Stimulated activated CD8-positive, alpha-beta memory T cell treated with anti-CD3 and anti-CD28 coated beads, Interleukin-12 subunit alpha, Interleukin-12 subunit beta, amount 100 ng/mL, for 1 hour (primary cell): Measurements from ENCODE around the gene ARRDC4.

Experiments
- DNase-seq: peaks from one replicate; pipeline ENCODE4 v3.0.0-alpha.2; 2020; ENCODE audit warnings: low read depth

ARRDC4 gene, protein sequence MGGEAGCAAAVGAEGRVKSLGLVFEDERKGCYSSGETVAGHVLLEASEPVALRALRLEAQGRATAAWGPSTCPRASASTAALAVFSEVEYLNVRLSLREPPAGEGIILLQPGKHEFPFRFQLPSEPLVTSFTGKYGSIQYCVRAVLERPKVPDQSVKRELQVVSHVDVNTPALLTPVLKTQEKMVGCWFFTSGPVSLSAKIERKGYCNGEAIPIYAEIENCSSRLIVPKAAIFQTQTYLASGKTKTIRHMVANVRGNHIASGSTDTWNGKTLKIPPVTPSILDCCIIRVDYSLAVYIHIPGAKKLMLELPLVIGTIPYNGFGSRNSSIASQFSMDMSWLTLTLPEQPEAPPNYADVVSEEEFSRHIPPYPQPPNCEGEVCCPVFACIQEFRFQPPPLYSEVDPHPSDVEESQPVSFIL

DNA sequence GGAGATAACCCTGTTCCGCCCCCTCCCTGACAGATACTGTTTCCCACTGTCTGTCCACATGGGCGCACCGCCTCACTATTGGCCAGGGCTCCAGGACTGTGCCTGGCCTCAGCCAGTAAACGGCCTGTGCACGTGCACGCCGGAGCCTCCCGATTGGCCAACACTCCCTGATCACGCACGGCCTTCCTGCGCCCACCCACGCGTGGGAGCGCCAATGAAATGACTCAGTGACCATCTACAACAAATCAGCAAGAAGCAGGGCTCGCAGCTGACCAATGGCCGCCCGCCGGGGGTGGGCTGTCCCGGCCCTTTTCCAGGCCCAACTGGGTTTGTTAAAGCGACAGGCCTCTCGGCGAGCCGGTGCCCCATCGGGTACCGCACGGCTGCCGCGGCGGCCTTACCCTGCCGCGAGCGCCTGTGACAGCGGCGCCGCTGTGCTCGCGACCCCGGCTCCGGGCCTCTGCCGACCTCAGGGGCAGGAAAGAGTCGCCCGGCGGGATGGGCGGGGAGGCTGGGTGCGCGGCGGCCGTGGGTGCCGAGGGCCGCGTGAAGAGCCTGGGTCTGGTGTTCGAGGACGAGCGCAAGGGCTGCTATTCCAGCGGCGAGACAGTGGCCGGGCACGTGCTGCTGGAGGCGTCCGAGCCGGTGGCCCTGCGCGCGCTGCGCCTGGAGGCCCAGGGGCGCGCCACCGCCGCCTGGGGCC is at the start of gene ARRDC4:
TSS of gene ARRDC4 (plus strand) at position 340 of the 703 bp plus-strand sequence. CDS start at position 499, 159 bp downstream.
- peak; percentile 96 for DNase-seq

GRCh38 chr15:97914711-97915110 is 45.8 kb upstream of the ARRDC4 start:
- DNase-seq: no peak

- no peak for DNase-seq
Observed at GRCh38 chr15:97915261-97915660, 45.2 kb upstream of the ARRDC4 start.

- DNase-seq: no peak
Observed at GRCh38 chr15:97921296-97921865, 39.1 kb upstream of the ARRDC4 start.

DNA sequence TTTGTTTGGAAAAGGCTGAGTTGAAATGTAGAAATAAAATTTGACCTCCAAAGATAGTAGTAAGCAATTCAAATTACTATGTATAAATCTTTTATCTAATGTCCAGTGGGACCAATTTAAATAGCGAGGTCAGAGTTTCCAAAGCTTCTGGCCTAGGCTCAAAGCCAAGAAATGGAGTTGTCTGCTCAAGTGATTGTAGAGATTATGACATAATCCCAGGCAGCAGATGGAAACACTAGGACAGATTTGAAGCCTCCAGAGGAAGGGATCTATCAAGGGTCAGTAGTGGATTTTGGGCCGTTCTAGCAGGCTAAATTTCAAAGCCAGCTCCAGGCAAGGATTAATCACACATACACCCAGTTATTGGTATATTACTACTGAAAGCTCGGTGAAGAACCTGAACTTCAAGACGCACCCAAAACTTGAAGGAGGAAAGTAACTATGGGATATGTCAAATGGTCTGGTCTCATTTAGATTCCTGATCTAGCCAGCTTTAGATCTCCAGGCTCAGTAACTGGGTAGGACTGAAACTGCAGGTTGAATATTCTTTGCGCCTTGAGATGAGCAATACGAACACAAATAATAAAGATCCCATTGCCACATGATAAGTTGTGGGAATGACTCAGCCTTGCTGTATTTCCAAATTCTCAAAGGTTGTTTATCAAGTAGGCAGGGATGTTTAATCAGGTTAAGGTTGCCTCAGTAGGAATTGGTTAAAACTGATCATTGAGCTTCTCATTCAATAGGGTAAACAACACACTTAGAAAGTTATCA is 30.9 kb upstream of the ARRDC4 start:
- DNase-seq: no peak

DNA sequence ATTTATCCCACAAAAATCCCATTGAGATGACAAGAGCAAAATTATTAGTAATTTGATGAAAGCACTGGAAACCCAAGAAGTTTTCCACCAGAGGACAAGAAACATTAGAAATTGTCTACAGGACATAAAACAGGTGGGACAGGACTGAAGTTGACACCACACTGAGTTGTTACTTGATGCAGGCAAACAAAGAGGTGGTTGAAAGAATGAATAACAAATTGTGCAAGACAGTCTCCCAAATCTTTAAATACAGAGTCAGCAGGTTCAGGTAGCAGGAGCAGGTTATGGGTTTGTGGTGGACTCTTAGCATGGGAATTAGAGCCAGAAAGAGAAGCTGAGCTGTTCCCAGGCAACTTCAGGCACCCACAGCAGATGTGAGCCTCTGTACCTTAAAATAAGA is 30.3 kb upstream of the ARRDC4 start:
- no peak for DNase-seq

- DNase-seq: no peak
Observed at GRCh38 chr15:97931314-97931713, 29.2 kb upstream of the ARRDC4 start.

DNA sequence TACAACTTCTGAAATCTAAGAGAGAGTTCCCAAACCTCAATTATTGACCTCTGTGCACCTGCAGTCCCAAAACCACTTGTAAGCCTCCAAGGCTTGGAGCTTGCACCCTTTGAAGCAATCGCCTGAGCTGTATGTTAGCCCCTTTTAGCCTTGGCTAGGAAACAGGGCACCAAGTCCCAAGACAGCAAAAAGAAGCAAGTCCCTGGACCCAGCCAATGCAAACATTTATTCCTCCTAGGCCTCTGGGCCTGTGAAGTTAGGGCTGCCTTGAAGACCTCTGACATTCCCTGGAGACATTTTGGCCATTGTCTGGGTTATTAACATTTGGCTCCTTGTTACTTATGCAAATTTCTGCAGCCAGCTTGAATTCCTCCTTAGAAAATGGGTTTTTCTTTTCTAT is 26.9 kb upstream of the ARRDC4 start:
- DNase-seq: no peak

DNA sequence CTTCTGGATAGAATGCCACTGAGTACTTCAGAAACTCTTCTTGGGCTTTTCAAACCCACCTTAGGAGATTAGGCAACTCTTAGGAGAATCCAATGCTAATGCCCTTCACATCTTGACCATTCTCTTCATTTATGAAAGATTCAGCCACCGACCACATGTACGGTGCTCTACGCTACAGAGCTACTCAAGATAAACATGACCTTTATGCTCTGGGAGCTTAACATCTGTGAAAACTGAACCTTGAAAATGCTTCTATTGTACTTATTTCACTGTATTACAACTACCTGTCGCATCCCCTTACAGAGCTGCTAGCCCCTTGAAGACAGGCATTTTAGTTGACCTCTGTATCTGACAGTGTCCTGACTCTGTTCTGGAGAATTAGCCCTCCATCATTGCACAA is 19.5 kb upstream of the ARRDC4 start:
- DNase-seq: no peak

DNA sequence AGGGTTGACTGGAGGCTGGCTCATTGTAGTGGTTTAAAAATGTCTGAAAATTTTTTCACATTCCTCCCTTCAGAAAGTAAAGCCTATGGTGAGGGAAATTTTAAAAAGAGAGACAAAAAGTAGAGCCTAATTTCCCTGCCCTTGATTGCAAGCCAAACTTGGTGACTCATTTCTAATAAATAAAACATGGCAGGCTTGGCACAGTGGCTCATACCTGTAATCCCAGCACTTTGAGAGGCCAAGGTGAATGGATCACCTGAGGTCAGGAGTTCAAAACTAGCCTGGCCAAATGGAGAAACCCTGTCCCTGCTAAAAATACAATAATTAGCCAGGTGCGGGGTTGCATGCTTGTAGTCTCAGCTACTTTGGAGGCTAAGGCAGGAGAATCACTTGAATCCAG is 18.9 kb upstream of the ARRDC4 start:
- DNase-seq: no peak

DNA sequence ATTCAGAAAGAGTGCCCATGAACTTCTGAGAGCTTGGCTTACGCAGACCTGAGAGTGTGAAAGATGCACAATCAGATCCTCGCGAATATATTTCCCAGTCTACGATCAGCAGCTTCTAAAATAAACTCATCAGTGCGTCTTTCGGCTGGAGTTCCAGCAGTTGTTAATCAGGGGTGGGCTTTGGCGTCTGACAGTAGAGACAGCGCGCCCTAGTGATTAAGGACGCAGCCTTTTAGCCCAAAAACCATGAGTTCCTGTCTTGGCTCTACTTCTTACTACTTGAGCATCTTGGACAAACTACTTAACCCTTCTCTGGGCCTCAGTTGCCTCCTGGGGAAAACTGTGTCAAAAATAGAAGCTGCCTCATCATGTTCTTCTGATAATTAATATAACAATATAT is 15.8 kb upstream of the ARRDC4 start:
- no peak for DNase-seq

DNA sequence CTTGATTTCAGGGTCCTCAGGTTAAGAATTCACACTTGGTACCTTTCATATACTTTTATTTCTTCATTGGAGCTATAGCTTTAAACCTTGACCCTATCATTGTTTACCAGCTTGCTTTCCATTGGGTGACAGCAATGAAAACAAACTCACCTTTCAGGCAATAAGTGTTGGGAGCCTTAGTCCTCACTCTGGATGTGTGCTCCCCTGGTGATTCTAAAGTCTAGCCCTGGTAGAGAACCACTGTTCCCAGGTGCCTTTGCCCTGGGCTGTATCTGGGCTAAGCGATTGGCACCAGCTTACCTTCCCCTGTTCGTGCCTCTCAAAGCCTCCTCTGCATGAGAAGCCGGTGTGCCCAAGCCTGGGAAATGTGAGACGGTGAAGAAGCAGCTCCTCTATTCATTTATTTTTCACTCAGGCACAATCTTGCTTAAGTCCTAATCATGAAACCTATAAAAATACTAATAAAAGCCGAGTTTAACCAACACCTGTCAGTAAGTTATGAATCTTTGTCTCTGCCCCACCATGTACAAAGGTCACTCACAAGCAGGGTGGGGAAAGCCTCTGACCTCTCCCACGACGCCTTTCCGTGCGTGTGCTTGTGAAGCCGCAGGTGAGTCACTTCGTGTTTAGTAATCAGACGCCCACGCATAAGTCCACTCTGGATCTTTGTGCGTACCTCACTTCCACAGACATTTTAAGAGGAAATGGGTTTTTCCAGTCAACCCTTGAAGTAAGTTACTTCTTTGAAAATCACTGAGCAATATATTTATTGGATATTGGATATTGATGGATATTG is 12.8 kb upstream of the ARRDC4 start:
- DNase-seq: no peak

DNA sequence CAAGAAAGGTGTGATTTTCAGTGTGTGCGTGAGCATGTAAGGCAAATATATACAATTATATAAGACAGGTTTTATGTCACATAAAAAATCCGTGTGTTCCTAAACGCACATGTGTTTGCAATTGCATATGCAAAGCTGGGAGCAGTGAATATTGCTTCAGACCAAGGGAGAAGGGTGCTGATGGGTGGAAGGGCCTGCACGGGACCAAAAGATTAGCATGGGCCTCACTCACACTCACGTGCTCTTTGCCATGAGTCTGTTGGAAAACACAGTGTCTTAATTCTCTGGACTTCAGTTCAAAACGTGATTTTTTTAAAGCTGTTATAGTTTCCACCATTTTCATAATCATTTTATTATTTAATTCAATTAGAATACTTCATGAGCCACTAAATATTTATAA is 7.2 kb upstream of the ARRDC4 start:
- no peak for DNase-seq

GRCh38 chr15:97953748-97954147 is 6.8 kb upstream of the ARRDC4 start:
- no peak for DNase-seq

DNA sequence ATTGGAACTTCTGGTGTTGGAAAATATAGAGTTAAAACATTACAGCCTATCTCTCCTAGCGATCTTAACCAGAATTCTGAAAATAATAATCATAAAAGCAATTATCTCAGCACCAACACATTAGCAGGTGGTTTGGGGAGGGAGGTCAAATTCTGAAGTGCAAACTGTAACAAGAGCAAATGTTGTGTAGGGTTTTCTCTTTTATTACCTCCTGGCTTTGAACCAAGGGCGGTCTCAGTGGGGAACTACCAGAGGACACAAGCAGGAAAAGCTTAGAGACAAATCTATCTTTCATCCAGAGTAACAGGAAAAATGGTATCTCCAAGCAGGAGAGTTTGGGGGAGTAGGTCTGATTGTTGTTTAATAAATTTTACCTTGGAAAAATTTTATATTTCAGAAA is 5.5 kb upstream of the ARRDC4 start:
- DNase-seq: no peak

DNA sequence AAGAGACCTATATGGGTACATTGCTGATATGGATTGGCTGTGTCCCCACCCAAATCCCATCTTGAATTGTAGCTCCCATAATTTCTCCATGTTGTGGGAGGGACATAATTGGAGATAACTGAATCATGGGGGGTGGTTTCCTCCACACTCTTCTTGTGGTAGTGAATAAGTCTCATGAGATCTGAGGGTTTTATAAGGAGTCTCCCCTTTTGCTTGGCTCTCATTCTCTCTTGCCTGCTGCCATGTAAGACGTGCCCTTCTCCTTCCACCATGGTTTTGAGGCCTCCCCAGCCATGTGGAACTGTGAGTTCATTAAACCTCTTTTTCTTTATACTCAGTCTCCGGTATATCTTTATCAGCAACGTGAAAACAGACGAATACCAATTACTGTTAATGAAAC is 5.0 kb upstream of the ARRDC4 start:
- no peak for DNase-seq

DNA sequence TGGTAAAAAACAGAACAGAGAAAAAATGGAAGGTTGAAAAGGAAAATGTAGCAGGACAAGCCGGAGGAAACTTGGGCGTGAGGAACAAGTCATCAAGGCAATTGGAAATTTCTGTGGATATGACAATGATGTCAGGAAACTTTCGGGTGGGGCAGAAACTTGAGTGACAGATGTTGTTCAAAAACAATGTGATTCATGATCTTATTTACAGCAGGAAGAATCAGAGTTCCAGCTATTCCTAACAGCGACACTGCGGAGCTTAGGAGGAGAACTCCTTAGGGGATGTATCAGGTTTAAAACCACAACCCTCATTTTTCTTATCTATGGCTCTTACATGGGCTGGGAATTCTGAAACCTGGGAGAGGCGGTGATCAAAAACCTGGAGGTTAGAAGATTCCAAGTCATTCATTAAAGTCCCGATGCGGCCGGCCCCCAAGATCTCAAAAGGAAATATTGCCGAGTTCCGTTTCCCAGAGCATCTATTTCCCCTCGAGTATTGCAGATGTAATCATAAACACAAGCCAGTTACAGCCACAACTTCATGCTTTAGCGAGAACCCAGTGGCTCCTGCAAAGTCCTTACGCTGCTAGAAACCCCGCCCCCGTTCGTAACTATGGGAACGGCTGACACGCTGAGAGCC is 659 bp upstream of the ARRDC4 start:
- no peak for DNase-seq

DNA sequence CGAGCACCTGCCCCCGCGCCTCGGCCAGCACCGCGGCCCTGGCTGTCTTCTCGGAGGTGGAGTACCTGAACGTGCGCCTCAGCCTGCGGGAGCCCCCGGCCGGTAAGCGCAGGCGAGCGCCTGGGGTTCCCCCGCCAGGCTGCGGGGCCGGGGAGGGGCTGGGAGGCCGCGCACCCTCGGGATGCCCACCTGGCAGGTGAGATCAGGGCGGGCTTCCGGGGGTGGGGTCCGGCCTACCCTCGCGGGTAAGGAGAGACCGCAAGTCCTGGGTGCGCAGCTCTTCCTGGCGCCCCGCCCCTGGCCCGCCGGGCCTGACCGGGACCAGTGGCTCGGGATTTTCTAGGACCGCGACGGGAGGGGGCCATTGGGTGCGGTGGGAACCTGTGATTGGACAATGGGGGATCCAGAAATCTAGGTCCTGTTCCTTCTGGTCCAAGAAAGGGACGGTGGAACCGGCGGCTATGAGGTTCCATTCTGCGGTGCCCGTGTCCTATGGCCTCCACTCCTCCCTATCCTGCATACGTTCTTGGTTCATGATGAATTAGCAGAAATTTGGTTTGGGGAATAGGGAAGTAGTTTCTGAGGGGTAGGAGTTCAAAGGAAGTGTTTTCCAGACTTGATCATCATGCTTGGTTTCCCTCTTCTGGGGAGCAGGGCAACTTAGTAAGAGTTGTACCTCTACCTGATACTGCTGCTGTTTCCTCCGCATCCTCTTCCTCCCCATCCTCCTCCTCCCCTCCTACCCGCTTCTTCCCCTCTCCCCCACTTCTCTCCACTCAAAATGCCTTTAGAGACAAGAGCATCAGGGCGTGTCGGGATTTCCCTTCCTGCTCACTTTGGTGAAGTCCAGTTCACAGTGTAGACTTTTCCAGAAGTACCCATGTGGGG is 808 bp downstream of the ARRDC4 start:
- DNase-seq: no peak

DNA sequence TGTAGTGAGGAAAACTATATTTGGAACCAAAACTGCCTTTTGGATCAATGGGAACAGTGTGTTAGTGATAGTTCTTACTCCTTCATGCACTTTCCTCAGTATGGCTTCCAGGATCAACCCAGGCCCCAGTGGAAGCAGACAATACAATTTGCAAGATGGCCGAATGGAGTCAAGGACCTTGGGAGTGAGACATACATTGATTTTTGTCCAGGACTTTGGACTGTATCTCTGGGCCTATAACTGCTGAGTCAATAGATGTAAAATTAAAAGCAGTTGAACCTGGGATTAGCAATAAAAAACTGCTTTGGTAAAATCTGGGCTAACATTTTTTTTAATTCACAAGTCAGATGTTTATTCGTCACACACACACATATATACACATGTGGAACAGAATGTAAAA is 1.8 kb downstream of the ARRDC4 start:
- DNase-seq: no peak

- DNase-seq: no peak
Observed at GRCh38 chr15:97963779-97964178, 3.3 kb downstream of the ARRDC4 start.
